ENCODE data around the gene SRP14. TPM values are rescaled to one million over a fixed set of nuclear protein-coding genes. Genes with fewer than 3 reads are reported as not detected.

The SRP14 gene
- total RNA-seq: 100 to 1,000 TPM; 279 to 310 (median 299) TPM

DNA sequence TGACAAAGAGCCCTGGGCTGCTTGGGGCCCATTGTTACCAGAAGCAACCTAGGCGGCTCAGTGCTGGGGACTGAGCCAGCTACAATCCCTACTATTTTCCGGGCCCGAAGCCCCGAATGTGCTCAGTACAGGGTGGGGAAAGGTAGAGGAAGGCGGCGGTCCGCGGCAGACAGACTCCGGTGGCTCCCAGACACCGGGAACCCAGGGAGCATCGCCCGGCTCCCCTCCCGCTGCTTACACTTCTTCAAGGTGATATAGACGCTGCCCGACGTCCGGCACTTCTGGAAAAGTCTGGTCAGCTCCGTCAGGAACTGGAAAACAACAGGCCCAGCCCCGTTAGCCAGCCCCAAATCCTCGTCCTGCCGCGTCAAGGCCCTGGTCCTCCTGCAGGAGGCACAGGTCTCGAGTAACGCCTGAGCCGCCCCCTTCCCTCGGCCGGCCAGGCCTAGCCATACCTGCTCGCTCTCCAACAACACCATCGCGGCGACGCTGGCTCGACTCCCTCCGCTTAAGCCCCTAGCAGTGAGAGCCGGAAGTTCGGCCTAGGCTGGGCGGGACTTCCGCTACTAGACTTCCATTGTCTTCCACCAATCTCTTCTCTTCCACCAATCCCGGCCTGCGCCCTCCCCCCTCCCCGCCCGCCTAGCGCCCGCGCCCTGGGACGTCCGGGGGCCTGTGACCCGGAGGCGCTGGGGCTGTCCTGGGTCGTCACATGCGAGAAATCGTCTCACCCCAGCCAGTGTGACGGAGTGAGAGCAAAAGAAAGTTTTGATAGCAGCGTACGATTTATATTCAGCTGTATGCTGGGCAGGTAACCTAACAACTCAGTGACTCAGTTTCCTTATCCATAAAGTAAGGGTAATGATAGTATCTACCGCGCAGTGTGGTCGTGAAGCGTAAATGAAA, at the start of gene SRP14:
TSS of gene SRP14 (minus strand) at position 544 of the 906 bp plus-strand sequence. CDS start at position 479, 65 bp downstream.
- H3K9me3 ChIP-seq: no peaks in the 10 kb centered on the region
- TF ChIP-seq, protein P1, sequence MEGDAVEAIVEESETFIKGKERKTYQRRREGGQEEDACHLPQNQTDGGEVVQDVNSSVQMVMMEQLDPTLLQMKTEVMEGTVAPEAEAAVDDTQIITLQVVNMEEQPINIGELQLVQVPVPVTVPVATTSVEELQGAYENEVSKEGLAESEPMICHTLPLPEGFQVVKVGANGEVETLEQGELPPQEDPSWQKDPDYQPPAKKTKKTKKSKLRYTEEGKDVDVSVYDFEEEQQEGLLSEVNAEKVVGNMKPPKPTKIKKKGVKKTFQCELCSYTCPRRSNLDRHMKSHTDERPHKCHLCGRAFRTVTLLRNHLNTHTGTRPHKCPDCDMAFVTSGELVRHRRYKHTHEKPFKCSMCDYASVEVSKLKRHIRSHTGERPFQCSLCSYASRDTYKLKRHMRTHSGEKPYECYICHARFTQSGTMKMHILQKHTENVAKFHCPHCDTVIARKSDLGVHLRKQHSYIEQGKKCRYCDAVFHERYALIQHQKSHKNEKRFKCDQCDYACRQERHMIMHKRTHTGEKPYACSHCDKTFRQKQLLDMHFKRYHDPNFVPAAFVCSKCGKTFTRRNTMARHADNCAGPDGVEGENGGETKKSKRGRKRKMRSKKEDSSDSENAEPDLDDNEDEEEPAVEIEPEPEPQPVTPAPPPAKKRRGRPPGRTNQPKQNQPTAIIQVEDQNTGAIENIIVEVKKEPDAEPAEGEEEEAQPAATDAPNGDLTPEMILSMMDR (IDR thresholded peaks at IDR 0.05): peak; percentile 41 to 69 (median 58)
- peak; percentile 66 for TF ChIP-seq POLR2A (IDR thresholded peaks at IDR 0.05)
- peak; percentile 89 to 98 (median 94) for TF ChIP-seq POLR2AphosphoS5 (IDR thresholded peaks at IDR 0.05)
- H3K36me3 ChIP-seq: peaks cover 3% of the 10 kb centered on the region
- intact Hi-C loops (cut with DNase I; ENCODE audit: low total_unique reads): no loop called here
- no peaks in the 10 kb centered on the region for H3K27me3 ChIP-seq
- H3K4me3 ChIP-seq: peak within 1 kb of the TSS; percentile 77 to 98 (median 90)
- peak within 1 kb of the TSS; percentile 98 to 99 for H3K27ac ChIP-seq
- DNase-seq (ENCODE audit: low spot score in 2 of 2): peak; percentile 90 to 93
- peaks cover 0 to 6% of the 10 kb centered on the region in 2 donors for H3K4me1 ChIP-seq

- H3K4me3 ChIP-seq: no peak overlapping the region
- TF ChIP-seq, protein P1 (IDR thresholded peaks at IDR 0.05): no peak
- TF ChIP-seq POLR2A (IDR thresholded peaks at IDR 0.05) (no peak), POLR2AphosphoS5 (IDR thresholded peaks at IDR 0.05) (peak in 2 of 3 donors; percentile 72 to 76)
- intact Hi-C loops (cut with DNase I; ENCODE audit: low total_unique reads): no loop called here
- H3K36me3 ChIP-seq: no peaks in the 10 kb centered on the region
- H3K4me1 ChIP-seq: peaks cover 9 to 25% of the 10 kb centered on the region in 2 donors
- no peaks in the 10 kb centered on the region for H3K27me3 ChIP-seq
- no peaks in the 10 kb centered on the region for H3K9me3 ChIP-seq
- DNase-seq (ENCODE audit: low spot score in 2 of 2): no peak
- peak overlapping the region; percentile 46 to 81 for H3K27ac ChIP-seq
Measured at GRCh38 chr15:40087991-40088928, 49.3 kb upstream of the SRP14 start.

- no peaks in the 10 kb centered on the region for H3K36me3 ChIP-seq
- DNase-seq (ENCODE audit: low spot score in 2 of 2): no peak
- TF ChIP-seq POLR2A (IDR thresholded peaks at IDR 0.05) (no peak), POLR2AphosphoS5 (IDR thresholded peaks at IDR 0.05) (no peak)
- TF ChIP-seq, protein P1 (IDR thresholded peaks at IDR 0.05): no peak
- no peaks in the 10 kb centered on the region for H3K27me3 ChIP-seq
- H3K4me3 ChIP-seq: no peak overlapping the region
- H3K4me1 ChIP-seq: peaks cover 6 to 17% of the 10 kb centered on the region in 2 donors
- H3K27ac ChIP-seq: no peak overlapping the region
- intact Hi-C loops (cut with DNase I; ENCODE audit: low total_unique reads): no loop called here
- H3K9me3 ChIP-seq: no peaks in the 10 kb centered on the region
Measured at GRCh38 chr15:40087068-40087810, 48.3 kb upstream of the SRP14 start.

GRCh38 chr15:40085266-40085665, 46.3 kb upstream of the SRP14 start:
- no peaks in the 10 kb centered on the region for H3K9me3 ChIP-seq
- peaks cover 6 to 22% of the 10 kb centered on the region in 2 donors for H3K4me1 ChIP-seq
- TF ChIP-seq, protein P1 (IDR thresholded peaks at IDR 0.05): no peak
- TF ChIP-seq POLR2AphosphoS5 (IDR thresholded peaks at IDR 0.05) (no peak), POLR2A (IDR thresholded peaks at IDR 0.05) (no peak)
- no peak overlapping the region for H3K27ac ChIP-seq
- no peak overlapping the region for H3K4me3 ChIP-seq
- no peak for DNase-seq (ENCODE audit: low spot score in 2 of 2)
- no peaks in the 10 kb centered on the region for H3K36me3 ChIP-seq
- intact Hi-C loops (cut with DNase I; ENCODE audit: low total_unique reads): no loop called here
- no peaks in the 10 kb centered on the region for H3K27me3 ChIP-seq
